Measurements from ENCODE around the gene PLG.

The PLG gene

GRCh38 chr6:160755165-160755564, 53.1 kb downstream of the PLG start:
- Histone ChIP-seq H3K36me3 (ENCODE audit: control insufficient read depth, insufficient read depth, low read length) (no peaks in the 10 kb centered on the region), H3K27me3 (replicated peaks; ENCODE audit: control insufficient read depth, insufficient read depth, low read length) (no peaks in the 10 kb centered on the region), H3K4me3 (replicated peaks; ENCODE audit: low read depth, low read length) (no peak overlapping the region)
- DNase-seq (ENCODE audit: extremely low read depth, insufficient read length) = no peak
- no peak for TF ChIP-seq CTCF (IDR thresholded peaks at IDR 0.05; ENCODE audit: insufficient read depth, low read length, poor library complexity, severe bottlenecking)

- no peaks in the 10 kb centered on the region for H3K27me3 ChIP-seq (replicated peaks; ENCODE audit: control insufficient read depth, insufficient read depth, low read length)
- TF ChIP-seq CTCF (IDR thresholded peaks at IDR 0.05; ENCODE audit: insufficient read depth, low read length, poor library complexity, severe bottlenecking) = no peak
Measured at GRCh38 chr6:160756021-160756420, 54.0 kb downstream of the PLG start.

DNA sequence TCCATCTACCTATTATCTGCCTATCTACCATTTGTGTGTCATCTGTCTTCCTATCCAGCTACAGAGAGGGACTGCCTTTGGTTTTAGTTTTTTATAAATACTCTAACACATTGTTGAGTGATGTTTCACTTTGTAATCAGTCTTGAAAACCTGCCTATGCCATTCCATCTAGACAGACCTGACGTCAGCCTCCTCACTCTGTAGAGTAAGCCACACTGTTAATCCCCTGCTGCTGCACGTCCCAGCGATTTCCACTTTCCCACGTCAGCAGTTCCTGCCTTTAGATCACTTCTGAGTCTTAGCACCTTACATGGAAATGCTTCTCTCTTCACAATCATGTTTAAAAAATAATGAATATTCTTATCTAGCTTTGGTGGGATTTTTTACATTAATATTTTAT, 54.8 kb downstream of the PLG start:
- no peak for TF ChIP-seq CTCF (IDR thresholded peaks at IDR 0.05; ENCODE audit: insufficient read depth, low read length, poor library complexity, severe bottlenecking)
- Histone ChIP-seq H3K36me3 (ENCODE audit: control insufficient read depth, insufficient read depth, low read length) (no peaks in the 10 kb centered on the region), H3K27me3 (replicated peaks; ENCODE audit: control insufficient read depth, insufficient read depth, low read length) (no peaks in the 10 kb centered on the region), H3K4me3 (replicated peaks; ENCODE audit: low read depth, low read length) (no peak overlapping the region)
- DNase-seq (ENCODE audit: extremely low read depth, insufficient read length) = no peak

More at GRCh38 chr6:160756021-160756420, 54.0 kb downstream of the PLG start:
- Histone ChIP-seq H3K36me3 (ENCODE audit: control insufficient read depth, insufficient read depth, low read length) (no peaks in the 10 kb centered on the region), H3K4me3 (replicated peaks; ENCODE audit: low read depth, low read length) (no peak overlapping the region)
- DNase-seq (ENCODE audit: extremely low read depth, insufficient read length) = no peak

DNA sequence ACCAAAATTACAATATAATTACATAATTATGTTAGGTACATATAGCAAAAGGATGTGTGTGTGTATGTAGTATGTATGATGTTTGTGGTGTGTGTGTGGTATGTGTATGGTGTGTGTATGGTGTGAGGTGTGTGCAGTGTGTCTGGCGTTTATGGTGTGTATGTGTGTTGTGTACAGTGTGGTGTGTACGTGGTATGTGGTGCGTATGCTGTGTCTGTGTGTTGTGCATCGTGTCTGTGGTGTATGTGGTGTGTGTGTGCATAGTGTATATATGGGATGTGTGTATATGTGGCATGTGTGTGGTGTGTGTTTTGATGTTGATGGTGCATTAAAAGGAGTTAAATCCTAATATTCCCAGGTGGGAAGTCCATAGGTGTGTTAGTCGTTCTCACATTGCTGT, 62.8 kb downstream of the PLG start:
- no peak for DNase-seq (ENCODE audit: extremely low read depth, insufficient read length)
- no peaks in the 10 kb centered on the region for H3K36me3 ChIP-seq (ENCODE audit: control insufficient read depth, insufficient read depth, low read length)
- no peaks in the 10 kb centered on the region for H3K27me3 ChIP-seq (replicated peaks; ENCODE audit: control insufficient read depth, insufficient read depth, low read length)
- no peak overlapping the region for H3K4me3 ChIP-seq (replicated peaks; ENCODE audit: low read depth, low read length)
- no peak for TF ChIP-seq CTCF (IDR thresholded peaks at IDR 0.05; ENCODE audit: insufficient read depth, low read length, poor library complexity, severe bottlenecking)

GRCh38 chr6:160765412-160765811, 63.4 kb downstream of the PLG start:
- TF ChIP-seq CTCF (IDR thresholded peaks at IDR 0.05; ENCODE audit: insufficient read depth, low read length, poor library complexity, severe bottlenecking) = peak; percentile 3
- no peak for DNase-seq (ENCODE audit: extremely low read depth, insufficient read length)
- Histone ChIP-seq H3K27me3 (replicated peaks; ENCODE audit: control insufficient read depth, insufficient read depth, low read length) (no peaks in the 10 kb centered on the region), H3K36me3 (ENCODE audit: control insufficient read depth, insufficient read depth, low read length) (no peaks in the 10 kb centered on the region), H3K4me3 (replicated peaks; ENCODE audit: low read depth, low read length) (no peak overlapping the region)

- H3K4me3 ChIP-seq (replicated peaks; ENCODE audit: low read depth, low read length) = peak overlapping the region; percentile 67
- H3K27me3 ChIP-seq (replicated peaks; ENCODE audit: control insufficient read depth, insufficient read depth, low read length) = no peaks in the 10 kb centered on the region
- TF ChIP-seq CTCF (IDR thresholded peaks at IDR 0.05; ENCODE audit: insufficient read depth, low read length, poor library complexity, severe bottlenecking) = no peak
- DNase-seq (ENCODE audit: extremely low read depth, insufficient read length) = no peak
- H3K36me3 ChIP-seq (ENCODE audit: control insufficient read depth, insufficient read depth, low read length) = no peaks in the 10 kb centered on the region
Measured at GRCh38 chr6:160766657-160766988, 64.6 kb downstream of the PLG start.

All from GM06990 (cell line).